KOPT-K1 (cell line): ENCODE measurements around the gene PCDHB6.
"Not testable (repeated sequence)": the region's sequence is repeated elsewhere in the genome, so short reads cannot be mapped to it uniquely, and the experiment has no call there.

Experiments used
- H3K27ac ChIP-seq: fragments of 200-600 bp; sonication (generic); 2 replicates; pipeline ENCODE4 v1.5.1; 2016; ENCODE audit warnings: antibody characterized with exemption, mild to moderate bottlenecking, low read depth, low read length; ENCODE audit not compliant: poor library complexity, severe bottlenecking
- H3K36me3 ChIP-seq: fragments of 200-600 bp; sonication (generic); 2 replicates; pipeline ENCODE4 v1.5.1; 2017; ENCODE audit warnings: antibody characterized with exemption, mild to moderate bottlenecking, low read length, moderate library complexity; ENCODE audit not compliant: insufficient read depth
- H3K9me3 ChIP-seq: fragments of 200-600 bp; sonication (generic); 2 replicates; pipeline ENCODE4 v1.5.1; 2017; ENCODE audit warnings: antibody characterized with exemption, low read length, mild to moderate bottlenecking; ENCODE audit not compliant: insufficient read depth, poor library complexity, severe bottlenecking

Gene PCDHB6

GRCh38 chr5:141150224-141150992 is 551 bp downstream of the PCDHB6 start:
- Histone ChIP-seq H3K27ac (no peak overlapping the region), H3K36me3 (no peaks in the 10 kb centered on the region), H3K9me3 (no peaks in the 10 kb centered on the region)

GRCh38 chr5:141150993-141151325 is 1.1 kb downstream of the PCDHB6 start:
- Histone ChIP-seq H3K27ac (no peak overlapping the region), H3K36me3 (no peaks in the 10 kb centered on the region), H3K9me3 (no peaks in the 10 kb centered on the region)

- not testable (repeated sequence) for H3K36me3 ChIP-seq, H3K9me3 ChIP-seq, H3K27ac ChIP-seq
These were observed 1.8 kb downstream of the PCDHB6 start for GRCh38 chr5:141151632-141152031.

- H3K9me3 ChIP-seq, H3K36me3 ChIP-seq, H3K27ac ChIP-seq: not testable (repeated sequence)
These were observed 2.2 kb downstream of the PCDHB6 start for GRCh38 chr5:141152096-141152495.

GRCh38 chr5:141155540-141156374 is 5.9 kb downstream of the PCDHB6 start:
- Histone ChIP-seq H3K36me3 (no peaks in the 10 kb centered on the region), H3K9me3 (no peaks in the 10 kb centered on the region), H3K27ac (no peak overlapping the region)

- H3K36me3 ChIP-seq, H3K9me3 ChIP-seq: not testable (repeated sequence)
These were observed 7.5 kb downstream of the PCDHB6 start for GRCh38 chr5:141157356-141157755.

GRCh38 chr5:141157901-141158300 is 8.0 kb downstream of the PCDHB6 start:
- H3K9me3 ChIP-seq, H3K27ac ChIP-seq, H3K36me3 ChIP-seq: not testable (repeated sequence)

More at GRCh38 chr5:141157356-141157755, 7.5 kb downstream of the PCDHB6 start:
- not testable (repeated sequence) for H3K27ac ChIP-seq

- H3K36me3 ChIP-seq = no peaks in the 10 kb centered on the region
- H3K9me3 ChIP-seq = no peaks in the 10 kb centered on the region
- H3K27ac ChIP-seq = no peak within 1 kb of the TSS
These were observed 22.7 kb downstream of the PCDHB6 start, which contains the start of gene PCDHB7 for GRCh38 chr5:141172381-141173204. PCDHB7 (plus strand) TSS chr5:141172644; CDS start chr5:141172836, 192 bp downstream.

GRCh38 chr5:141174291-141175104 is 24.6 kb downstream of the PCDHB6 start:
- H3K27ac ChIP-seq, H3K9me3 ChIP-seq, H3K36me3 ChIP-seq: not testable (repeated sequence)

- Histone ChIP-seq H3K27ac (no peak overlapping the region), H3K9me3 (no peaks in the 10 kb centered on the region), H3K36me3 (no peaks in the 10 kb centered on the region)
These were observed 26.1 kb downstream of the PCDHB6 start for GRCh38 chr5:141175933-141176332.

- not testable (repeated sequence) for H3K27ac ChIP-seq, H3K9me3 ChIP-seq
These were observed 27.8 kb downstream of the PCDHB6 start, which contains the start of gene PCDHB8 for GRCh38 chr5:141177577-141178191. PCDHB8 (plus strand) TSS chr5:141177790; CDS start chr5:141178035, 245 bp downstream.

GRCh38 chr5:141179371-141179770 is 29.5 kb downstream of the PCDHB6 start:
- H3K9me3 ChIP-seq, H3K27ac ChIP-seq, H3K36me3 ChIP-seq: not testable (repeated sequence)

More at GRCh38 chr5:141177577-141178191, 27.8 kb downstream of the PCDHB6 start, which contains the start of gene PCDHB8:
- H3K36me3 ChIP-seq = not testable (repeated sequence)

- not testable (repeated sequence) for H3K9me3 ChIP-seq, H3K27ac ChIP-seq, H3K36me3 ChIP-seq
These were observed 30.0 kb downstream of the PCDHB6 start for GRCh38 chr5:141179876-141180275.

GRCh38 chr5:141180313-141180712 is 30.5 kb downstream of the PCDHB6 start:
- H3K9me3 ChIP-seq = no peaks in the 10 kb centered on the region
- H3K36me3 ChIP-seq = no peaks in the 10 kb centered on the region
- no peak overlapping the region for H3K27ac ChIP-seq
